Neuronal stem cell (in vitro differentiated cells): ENCODE data around the gene USHBP1.
A peak's percentile ranks its signal among the peaks of the same experiment; 100 is the strongest.

Source experiments
- DNase-seq: peaks from one replicate; pipeline ENCODE4 v3.0.0-alpha.2; 2013; ENCODE audit warnings: low spot score
- H2AFZ ChIP-seq: one replicate; pipeline ENCODE4 v1.6.1; 2013; ENCODE audit warnings: mild to moderate bottlenecking, low read length, inconsistent platforms
- H2AK5ac ChIP-seq: 2 replicates; pipeline ENCODE4 v1.6.1; 2013; ENCODE audit warnings: low read depth, mild to moderate bottlenecking, inconsistent platforms, low read length, moderate library complexity, mixed read lengths
- H2BK120ac ChIP-seq: 2 replicates; pipeline ENCODE4 v1.6.1; 2013; ENCODE audit warnings: low read depth, mild to moderate bottlenecking, inconsistent platforms, low read length, moderate library complexity, mixed read lengths
- H2BK12ac ChIP-seq: one replicate; pipeline ENCODE4 v1.6.1; 2013; ENCODE audit warnings: low read length, inconsistent platforms
- H2BK15ac ChIP-seq: 2 replicates; pipeline ENCODE4 v1.6.1; 2013; ENCODE audit warnings: mild to moderate bottlenecking, low read length, inconsistent platforms, mixed read lengths
- H2BK5ac ChIP-seq: one replicate; pipeline ENCODE4 v1.6.1; 2013; ENCODE audit warnings: inconsistent platforms, mild to moderate bottlenecking, low read length, moderate library complexity
- H3K14ac ChIP-seq: one replicate; pipeline ENCODE4 v1.6.1; 2013; ENCODE audit warnings: low read length, inconsistent platforms
- H3K18ac ChIP-seq: 2 replicates; pipeline ENCODE4 v1.6.1; 2013; ENCODE audit warnings: low read length, inconsistent platforms
- H3K23ac ChIP-seq: 2 replicates; pipeline ENCODE4 v1.6.1; 2013; ENCODE audit warnings: low read depth, mild to moderate bottlenecking, mixed read lengths, low read length, inconsistent platforms; ENCODE audit not compliant: poor library complexity
- H3K27ac ChIP-seq: replicated peaks from 3 replicates; pipeline ENCODE4 v1.5.1; 2013; ENCODE audit warnings: low read length, inconsistent platforms
- H3K27me3 ChIP-seq, 3 experiments: 2 replicates each; pipeline ENCODE4 v1.6.1; 2013; ENCODE audit warnings: low read length in 3 of 3, mild to moderate bottlenecking in 2 of 3, inconsistent platforms in 1 of 3, low read depth in 1 of 3, mixed read lengths in 1 of 3, moderate library complexity in 1 of 3; ENCODE audit not compliant: control insufficient read depth in 3 of 3, insufficient read depth in 3 of 3
- H3K36me3 ChIP-seq, 2 donors: replicated peaks in 1 of 2; 2 replicates each; pipeline ENCODE4 v1.6.1; 2013; ENCODE audit warnings: low read length in 2 of 2; ENCODE audit not compliant: control insufficient read depth in 2 of 2, insufficient read depth in 2 of 2
- H3K4ac ChIP-seq: 2 replicates; pipeline ENCODE4 v1.6.1; 2013; ENCODE audit warnings: inconsistent platforms, mild to moderate bottlenecking, low read length, moderate library complexity
- H3K4me1 ChIP-seq, 2 donors: 1 replicate in 1 of 2; 2 replicates in 1 of 2; pipeline ENCODE4 v1.6.1; 2013; ENCODE audit warnings: low read length in 2 of 2, low read depth in 1 of 2; ENCODE audit not compliant: control insufficient read depth in 2 of 2, insufficient read depth in 1 of 2
- H3K4me2 ChIP-seq: one replicate; pipeline ENCODE4 v1.6.1; 2013; ENCODE audit warnings: mild to moderate bottlenecking, low read length, inconsistent platforms; ENCODE audit not compliant: insufficient read depth, poor library complexity, severe bottlenecking
- H3K4me3 ChIP-seq, 2 donors: 2 replicates each; pipeline ENCODE4 v1.5.1; 2013; ENCODE audit warnings: low read length in 2 of 2, mild to moderate bottlenecking in 2 of 2, inconsistent platforms in 1 of 2, moderate library complexity in 1 of 2
- H3K79me1 ChIP-seq: one replicate; pipeline ENCODE4 v1.6.1; 2013; ENCODE audit warnings: low read depth, mild to moderate bottlenecking, inconsistent platforms, low read length, moderate library complexity
- H3K9ac ChIP-seq: one replicate; pipeline ENCODE4 v1.6.1; 2013; ENCODE audit warnings: mild to moderate bottlenecking, low read depth, low read length, inconsistent platforms; ENCODE audit not compliant: poor library complexity
- H3K9me3 ChIP-seq, 2 donors: replicated peaks in 1 of 2; 2 replicates each; pipeline versions ENCODE3 to v1.6.1; 2013; ENCODE audit warnings: low read length in 2 of 2, mild to moderate bottlenecking in 2 of 2, inconsistent platforms in 1 of 2, low read depth in 1 of 2, mixed read lengths in 1 of 2, moderate library complexity in 1 of 2; ENCODE audit not compliant: control insufficient read depth in 2 of 2, insufficient read depth in 1 of 2
- H4K8ac ChIP-seq: one replicate; pipeline ENCODE4 v1.6.1; 2013; ENCODE audit warnings: low read depth, mild to moderate bottlenecking, inconsistent platforms, low read length, moderate library complexity
- H4K91ac ChIP-seq: one replicate; pipeline ENCODE4 v1.6.1; 2013; ENCODE audit warnings: low read length, low read depth, mild to moderate bottlenecking, inconsistent platforms; ENCODE audit not compliant: poor library complexity
- WGBS, 2 donors: extraction: QIAGEN DNeasy Blood & Tissue Kit; methylation state at CpG; one replicate each; pipeline ENCODE4 v1.1.7; 2013; ENCODE audit warnings: missing lambda C conversion rate in 2 of 2, mixed read lengths in 1 of 2; ENCODE audit not compliant: insufficient read length in 2 of 2, insufficient replicate concordance in 1 of 2; ENCODE audit errors: extremely low coverage in 2 of 2; 5-methylcytosine and 5-hydroxymethylcytosine counted together

Gene USHBP1

GRCh38 chr19:17229890-17230289 is 34.7 kb downstream of the USHBP1 start:
- Histone ChIP-seq H2BK5ac (no peak overlapping the region), H3K9ac (no peak overlapping the region), H2BK120ac (no peak overlapping the region), H3K79me1 (peaks cover 16% of the 10 kb centered on the region), H3K9me3 (no peaks in the 10 kb centered on the region), H3K14ac (no peak overlapping the region), H3K27me3 (no peaks in the 10 kb centered on the region), H2AFZ (no peak overlapping the region), H3K4me1 (peaks cover 0 to 7% of the 10 kb centered on the region in 2 donors), H3K18ac (no peak overlapping the region), H3K4me3 (no peak overlapping the region), H3K36me3 (peaks cover 14 to 53% of the 10 kb centered on the region in 2 donors), H2AK5ac (no peak overlapping the region), H3K4me2 (no peak overlapping the region), H2BK12ac (no peak overlapping the region), H3K4ac (no peak overlapping the region), H3K27ac (no peak overlapping the region), H2BK15ac (no peak overlapping the region), H3K23ac (no peak overlapping the region), H4K91ac (no peak overlapping the region), H4K8ac (no peak overlapping the region)
- no peak for DNase-seq
- WGBS, 2 donors: no CpG with 5 or more reads among the region's 3 CpGs

- Histone ChIP-seq H2BK5ac (peak overlapping the region; percentile 66), H3K36me3 (peaks cover 10 to 36% of the 10 kb centered on the region in 2 donors), H3K79me1 (peaks cover 6% of the 10 kb centered on the region), H2BK120ac (no peak overlapping the region), H4K91ac (no peak overlapping the region), H3K4ac (no peak overlapping the region), H3K18ac (peak overlapping the region; percentile 38), H2BK15ac (peak overlapping the region; percentile 75), H3K27ac (no peak overlapping the region), H3K9me3 (no peaks in the 10 kb centered on the region), H3K14ac (no peak overlapping the region), H2BK12ac (no peak overlapping the region), H3K4me1 (peaks cover 0 to 2% of the 10 kb centered on the region in 2 donors), H2AFZ (no peak overlapping the region), H3K27me3 (no peaks in the 10 kb centered on the region), H3K23ac (no peak overlapping the region), H3K4me2 (no peak overlapping the region), H3K4me3 (no peak overlapping the region), H2AK5ac (peak overlapping the region; percentile 28), H3K9ac (no peak overlapping the region), H4K8ac (no peak overlapping the region)
- DNase-seq: no peak
- WGBS, 2 donors: no CpG with 5 or more reads among the region's 13 CpGs
These were observed 36.7 kb downstream of the USHBP1 start for GRCh38 chr19:17227798-17228367.

- no peaks in the 10 kb centered on the region for H3K9me3 ChIP-seq
- H3K27me3 ChIP-seq: no peaks in the 10 kb centered on the region
- H3K4ac ChIP-seq: no peak within 1 kb of the TSS
- H4K8ac ChIP-seq: no peak within 1 kb of the TSS
- peak within 1 kb of the TSS; percentile 94 for H2AK5ac ChIP-seq
- peak within 1 kb of the TSS; percentile 81 for H2BK120ac ChIP-seq
- peak within 1 kb of the TSS; percentile 88 for H3K9ac ChIP-seq
- no peak within 1 kb of the TSS for H2BK12ac ChIP-seq
- H3K4me2 ChIP-seq: peak within 1 kb of the TSS; percentile 96
- WGBS, 2 donors: no CpG with 5 or more reads among the region's 90 CpGs
- H2AFZ ChIP-seq: peak within 1 kb of the TSS; percentile 99
- peak within 1 kb of the TSS; percentile 99 for H3K18ac ChIP-seq
- H3K27ac ChIP-seq: peak within 1 kb of the TSS; percentile 98
- H3K4me1 ChIP-seq: peaks cover 0 to 2% of the 10 kb centered on the region in 2 donors
- peaks cover 4% of the 10 kb centered on the region for H3K79me1 ChIP-seq
- peaks cover 2 to 19% of the 10 kb centered on the region in 2 donors for H3K36me3 ChIP-seq
- peak within 1 kb of the TSS; percentile 49 for H2BK15ac ChIP-seq
- H4K91ac ChIP-seq: no peak within 1 kb of the TSS
- peak within 1 kb of the TSS; percentile 66 for H2BK5ac ChIP-seq
- peak within 1 kb of the TSS; percentile 63 to 85 for H3K4me3 ChIP-seq
- peak within 1 kb of the TSS; percentile 98 for H3K23ac ChIP-seq
- peak within 1 kb of the TSS; percentile 71 for H3K14ac ChIP-seq
- DNase-seq: peak; percentile 98
These were observed 38.3 kb downstream of the USHBP1 start, which contains the start of gene OCEL1 for GRCh38 chr19:17226002-17226933. OCEL1 (plus strand) TSS chr19:17226226; CDS start chr19:17226248, 22 bp downstream.

- no CpG with 5 or more reads among the region's 10 CpGs for WGBS, 2 donors
These were observed 39.5 kb downstream of the USHBP1 start for GRCh38 chr19:17225053-17225452.

More at GRCh38 chr19:17225053-17225452, 39.5 kb downstream of the USHBP1 start:
- H3K23ac ChIP-seq: no peak overlapping the region
- no peak overlapping the region for H3K4me2 ChIP-seq
- no peak overlapping the region for H3K14ac ChIP-seq
- DNase-seq: no peak
- H3K27me3 ChIP-seq: no peaks in the 10 kb centered on the region
- H3K9ac ChIP-seq: no peak overlapping the region
- H2BK5ac ChIP-seq: no peak overlapping the region
- H2BK15ac ChIP-seq: no peak overlapping the region
- no peak overlapping the region for H2BK120ac ChIP-seq
- H3K36me3 ChIP-seq: peaks cover 0 to 7% of the 10 kb centered on the region in 2 donors
- H2BK12ac ChIP-seq: no peak overlapping the region
- no peak overlapping the region for H4K8ac ChIP-seq
- no peaks in the 10 kb centered on the region for H3K9me3 ChIP-seq
- H3K27ac ChIP-seq: no peak overlapping the region
- no peak overlapping the region for H2AFZ ChIP-seq
- no peak overlapping the region for H3K4me3 ChIP-seq
- peaks cover 2 to 4% of the 10 kb centered on the region in 2 donors for H3K4me1 ChIP-seq
- no peak overlapping the region for H3K4ac ChIP-seq
- H2AK5ac ChIP-seq: no peak overlapping the region
- H3K79me1 ChIP-seq: peaks cover 4% of the 10 kb centered on the region
- no peak overlapping the region for H3K18ac ChIP-seq
- no peak overlapping the region for H4K91ac ChIP-seq
